GM18526 (cell line): ENCODE results near the gene ELAVL4.

ENCODE experiments used
- POLR2A ChIP-seq: IDR thresholded peaks from 3 replicates; pipeline ENCODE4 v1.6.1; 2011; ENCODE audit not compliant: insufficient read length; ENCODE audit errors: extremely low read depth

The ELAVL4 gene

DNA sequence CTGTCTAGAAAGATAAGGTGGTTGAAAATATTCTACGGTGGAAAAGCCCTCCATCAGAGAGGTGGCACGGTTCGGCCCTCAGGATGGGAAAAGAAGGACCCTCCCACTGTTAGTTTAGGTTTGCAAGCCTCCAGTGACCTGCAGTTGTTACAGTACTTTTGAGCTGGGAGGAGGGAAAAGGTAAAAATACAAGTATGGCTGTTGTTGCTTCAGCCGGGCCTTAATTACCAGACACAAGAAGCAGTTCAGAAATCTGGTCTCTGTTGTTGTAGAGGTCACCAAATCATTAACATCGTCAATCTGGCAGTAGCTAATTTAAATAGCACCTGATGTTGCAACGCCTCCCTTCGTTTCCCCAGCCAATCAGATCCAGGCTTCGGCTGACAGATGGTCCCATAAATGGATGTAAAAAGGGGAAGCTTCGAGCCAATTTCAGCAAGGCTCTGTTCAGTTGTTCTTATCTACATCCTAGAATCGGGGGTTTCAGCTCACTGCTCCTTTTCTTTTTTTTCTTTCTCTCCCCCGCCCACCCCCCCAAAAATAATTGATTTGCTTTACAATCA lies at the start of gene ELAVL4:
ELAVL4 (plus strand) TSS at position 424 of the 563 bp plus-strand sequence. CDS start 270 bp downstream, outside the sequence.
- TF ChIP-seq POLR2A = no peak

DNA sequence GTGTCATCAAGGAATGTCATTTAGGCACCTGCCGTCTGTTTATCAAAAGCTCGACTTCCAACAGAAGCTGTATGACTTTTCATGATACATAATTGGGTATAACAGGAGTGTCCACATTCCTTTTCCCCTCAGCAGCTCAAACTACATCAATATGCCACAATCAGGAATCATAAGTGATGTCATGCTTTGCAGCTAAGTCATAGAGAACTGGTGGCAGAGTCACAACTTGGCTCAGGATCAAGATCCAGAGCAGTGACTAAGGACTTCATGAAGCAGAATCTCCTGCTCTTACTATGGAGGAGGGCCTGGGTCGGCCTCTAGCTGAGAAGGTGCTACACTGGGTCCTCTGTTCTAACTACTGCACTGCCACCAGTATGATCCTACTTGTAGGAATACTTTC lies 48.4 kb upstream of the ELAVL4 start:
- no peak for TF ChIP-seq POLR2A

DNA sequence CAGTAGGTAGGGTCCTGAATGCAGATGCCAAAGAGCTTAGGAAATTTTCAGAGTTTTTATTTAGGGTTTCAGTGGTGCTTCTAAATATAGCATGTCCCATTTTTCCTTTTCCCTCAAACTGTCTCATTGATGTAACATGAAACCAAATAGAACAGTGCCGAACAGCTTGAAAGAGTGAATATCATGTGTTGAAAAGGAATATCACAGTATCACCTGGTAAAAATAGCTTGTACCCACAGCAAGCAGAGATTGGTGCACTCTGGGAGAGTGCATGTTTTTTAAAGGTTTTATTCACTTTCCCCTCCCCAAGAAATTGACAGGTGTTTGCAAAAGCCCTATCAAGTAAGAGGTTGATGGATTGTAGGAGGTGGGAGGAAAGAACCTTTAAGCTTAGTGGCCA lies 41.9 kb upstream of the ELAVL4 start:
- TF ChIP-seq POLR2A = no peak

DNA sequence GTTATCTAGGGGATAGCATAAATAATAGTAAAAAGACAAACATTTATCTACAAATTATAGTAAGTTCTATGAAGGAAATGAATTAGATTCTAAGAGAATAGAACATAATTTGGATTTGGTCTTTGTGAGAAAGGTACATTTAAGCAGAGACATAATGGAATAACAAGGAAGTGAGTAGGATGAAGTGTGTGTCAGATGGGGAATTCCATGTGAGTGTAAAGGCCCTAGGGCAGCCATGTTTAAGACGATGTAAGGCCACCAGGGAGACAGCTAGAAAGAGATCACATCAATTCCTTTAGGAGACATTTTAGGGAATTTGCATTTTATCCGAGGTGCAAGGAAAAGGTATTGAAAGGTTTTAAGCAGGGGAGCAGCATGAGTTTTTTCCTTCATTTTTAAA lies 33.8 kb upstream of the ELAVL4 start:
- no peak for TF ChIP-seq POLR2A

DNA sequence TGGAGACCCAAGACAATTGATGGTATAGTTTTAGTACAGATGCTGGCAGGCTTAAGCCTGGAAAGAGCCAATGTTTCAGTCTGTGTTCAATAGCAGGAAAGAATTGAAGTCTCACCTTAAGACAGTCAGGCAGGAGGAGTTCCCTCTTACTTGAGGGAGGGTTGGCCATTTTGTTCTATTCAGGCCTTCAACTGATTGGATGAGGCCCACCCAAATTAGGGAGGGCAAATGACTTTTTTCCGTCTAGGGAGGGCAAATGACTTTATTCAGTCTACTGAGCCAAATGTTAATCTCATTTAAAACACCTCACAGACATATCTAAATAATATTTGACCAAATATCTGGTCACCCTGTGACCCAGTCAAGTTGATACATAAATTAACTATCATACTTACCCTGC lies 31.4 kb upstream of the ELAVL4 start:
- TF ChIP-seq POLR2A = no peak

DNA sequence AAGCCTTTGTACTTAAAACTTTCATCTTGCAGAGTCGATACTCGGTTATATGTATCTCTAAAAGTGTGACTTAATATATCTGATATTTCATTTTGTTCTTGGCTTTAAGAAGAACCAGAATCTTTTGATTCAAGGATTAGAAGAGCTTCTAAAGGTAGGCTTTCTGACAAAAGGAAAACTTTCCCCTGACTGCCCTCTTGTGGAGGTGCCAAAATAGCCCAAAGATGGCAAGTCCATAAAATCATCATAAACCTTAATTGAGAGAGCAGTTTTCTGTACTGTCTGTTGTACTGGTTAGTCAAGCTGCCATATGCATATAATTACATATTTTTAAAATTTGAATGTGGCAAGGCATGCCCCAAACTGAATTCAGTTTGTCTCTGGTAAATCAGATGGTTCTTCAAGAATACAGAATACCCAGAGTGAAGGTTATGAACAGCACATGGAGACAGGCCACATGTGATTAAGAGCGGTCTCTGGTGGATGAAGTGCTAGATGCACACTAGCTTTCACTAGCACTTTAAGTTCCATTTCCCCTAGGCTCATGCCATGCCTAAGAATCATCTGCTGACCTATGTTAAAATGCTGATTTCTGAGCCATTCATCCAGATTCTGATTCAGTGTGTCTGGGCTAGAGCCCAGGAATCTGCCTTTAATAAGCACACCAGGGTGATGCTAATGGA lies 27.7 kb upstream of the ELAVL4 start:
- TF ChIP-seq POLR2A = no peak

DNA sequence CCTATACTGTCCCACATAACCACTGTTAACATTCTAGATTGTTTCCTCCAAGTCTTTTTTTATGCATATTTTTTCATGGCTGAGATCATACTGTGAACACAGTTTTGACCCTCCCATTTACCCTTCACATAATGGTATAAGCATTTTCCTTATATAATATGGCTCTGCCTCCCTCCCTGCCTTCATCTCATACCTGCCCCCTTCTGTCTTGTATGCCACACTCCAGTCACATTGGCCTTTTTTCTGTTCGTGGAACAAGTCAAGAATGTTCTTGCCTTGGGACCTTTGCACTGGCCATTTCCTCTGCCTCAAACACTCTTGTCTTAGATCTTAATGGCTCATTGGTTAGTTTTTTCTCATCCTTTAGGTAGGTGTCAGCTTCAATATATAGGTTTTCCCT lies 24.3 kb upstream of the ELAVL4 start:
- TF ChIP-seq POLR2A = no peak

DNA sequence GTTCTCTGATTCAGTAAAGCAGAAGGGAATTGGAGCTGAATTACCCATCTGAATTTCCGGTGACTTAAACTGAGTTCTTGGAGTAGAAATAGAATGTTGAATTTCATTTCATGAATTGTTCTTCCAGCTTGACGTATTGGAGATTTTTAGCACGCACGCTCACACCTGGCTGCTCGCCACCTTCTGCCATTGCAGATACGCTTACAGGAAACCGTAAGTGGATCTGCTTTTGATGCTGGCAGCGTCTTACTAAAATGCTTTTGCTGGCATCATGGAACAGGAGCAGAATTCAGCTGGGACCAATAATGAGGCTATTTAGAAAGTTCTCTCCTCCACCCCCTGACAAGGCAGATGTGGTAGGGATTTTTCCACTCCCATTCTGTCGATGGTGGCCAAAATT lies 17.7 kb upstream of the ELAVL4 start:
- TF ChIP-seq POLR2A = no peak

DNA sequence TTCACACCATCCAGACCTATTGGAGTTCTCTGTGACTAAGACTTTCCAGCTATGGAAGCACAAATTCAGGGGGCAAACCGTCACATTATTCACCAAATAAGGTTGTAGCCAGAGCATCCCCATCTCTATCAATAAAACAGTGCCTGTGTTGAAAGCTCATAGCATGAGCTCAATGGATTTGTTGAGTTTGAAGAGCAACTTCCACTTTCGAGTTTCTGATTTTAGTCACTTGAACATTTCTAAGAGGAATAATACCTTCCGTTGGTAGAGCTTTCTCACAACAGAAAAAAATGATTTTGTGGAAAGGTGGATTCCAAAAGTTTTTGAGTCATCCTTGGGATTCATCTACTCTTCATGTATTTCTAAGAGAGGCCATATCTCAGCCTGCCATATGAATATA lies 13.0 kb upstream of the ELAVL4 start:
- TF ChIP-seq POLR2A = no peak

DNA sequence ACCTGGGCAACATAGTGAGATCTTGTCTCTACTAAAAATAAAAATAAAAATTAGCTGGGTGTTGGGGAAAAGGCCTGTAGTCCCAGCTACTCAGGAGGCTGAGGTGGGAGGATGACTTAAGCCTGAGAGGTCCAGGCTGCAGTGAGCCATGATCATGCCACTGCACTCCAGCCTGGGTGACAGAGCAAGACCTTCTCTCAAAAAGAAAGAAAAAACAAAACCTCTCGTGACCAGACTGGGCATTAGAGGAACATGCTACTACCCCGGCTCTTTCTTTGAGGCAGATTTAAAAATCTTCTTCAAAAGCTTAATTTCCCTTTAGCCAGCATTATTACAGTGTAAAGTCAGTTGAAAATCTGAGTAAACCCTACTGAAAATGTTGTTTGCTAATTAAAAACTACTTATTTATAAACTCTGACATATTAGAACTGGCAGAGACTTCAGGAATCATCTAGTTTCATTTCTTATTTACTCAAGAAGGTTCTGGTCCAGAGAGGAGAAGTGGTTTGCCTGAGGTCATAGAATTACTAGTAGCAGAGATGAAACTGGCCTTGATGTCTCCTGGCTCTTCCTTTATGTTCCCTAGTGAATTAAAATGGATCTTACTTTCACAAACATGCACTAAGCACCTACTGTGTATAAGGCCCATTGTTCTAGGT lies 11.6 kb upstream of the ELAVL4 start:
- TF ChIP-seq POLR2A = no peak

DNA sequence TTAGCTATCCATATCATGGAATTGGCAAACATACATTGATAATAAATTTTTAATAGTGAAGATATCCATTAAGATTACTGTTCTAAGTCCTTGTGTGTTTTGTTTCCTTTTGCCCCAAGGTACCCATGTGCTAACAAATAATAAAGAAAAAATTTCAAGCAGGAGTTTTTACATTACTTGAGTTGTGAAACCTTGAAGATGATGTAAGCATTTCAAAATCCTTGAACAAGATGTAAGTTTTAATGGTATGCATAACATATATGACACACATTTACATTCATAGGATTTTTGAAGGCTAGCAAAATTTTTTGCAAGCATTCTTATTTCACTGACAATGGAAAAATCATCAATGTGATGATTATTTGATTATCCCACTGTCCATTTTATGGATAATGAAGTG lies 10.9 kb upstream of the ELAVL4 start:
- TF ChIP-seq POLR2A = no peak

DNA sequence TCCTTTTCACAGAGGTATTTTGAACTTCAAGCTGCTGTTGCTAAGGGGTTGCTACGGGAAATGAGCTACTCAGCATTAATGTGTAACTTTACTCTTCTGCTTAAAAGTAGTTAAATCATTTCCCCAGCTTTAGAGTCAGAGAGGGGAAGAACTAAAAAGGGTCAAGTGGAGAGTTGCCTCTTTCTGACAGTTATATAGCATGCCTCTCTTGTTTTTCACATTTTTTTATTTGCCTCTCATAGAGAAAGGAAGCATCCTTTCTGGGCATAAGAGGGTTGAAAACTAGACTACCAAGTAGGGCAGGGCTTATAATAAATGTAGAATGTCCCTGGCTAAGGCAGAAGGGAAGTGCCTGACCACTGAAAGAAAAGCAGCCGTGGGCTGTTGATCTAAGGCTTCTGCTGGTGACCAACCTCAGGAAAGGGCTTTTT lies 10.1 kb upstream of the ELAVL4 start:
- TF ChIP-seq POLR2A = no peak

DNA sequence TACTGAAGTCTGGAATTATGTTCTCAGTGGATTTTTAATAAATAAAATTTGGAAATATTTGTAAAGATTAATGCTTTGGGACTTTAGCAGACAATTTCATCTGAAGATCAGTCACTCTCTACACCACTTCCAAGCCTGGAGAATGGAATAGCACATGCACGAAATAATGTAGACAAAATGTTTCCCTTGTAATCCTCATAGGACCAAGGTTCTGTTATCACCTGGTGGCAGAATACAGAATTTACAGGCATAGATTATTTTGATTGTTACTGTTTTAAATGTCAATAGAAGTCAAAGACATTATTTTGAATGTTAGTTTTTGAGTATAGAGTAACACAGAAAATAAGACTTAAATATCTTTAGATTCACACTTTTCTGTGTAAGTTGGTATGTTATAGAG lies 9.1 kb upstream of the ELAVL4 start:
- no peak for TF ChIP-seq POLR2A

DNA sequence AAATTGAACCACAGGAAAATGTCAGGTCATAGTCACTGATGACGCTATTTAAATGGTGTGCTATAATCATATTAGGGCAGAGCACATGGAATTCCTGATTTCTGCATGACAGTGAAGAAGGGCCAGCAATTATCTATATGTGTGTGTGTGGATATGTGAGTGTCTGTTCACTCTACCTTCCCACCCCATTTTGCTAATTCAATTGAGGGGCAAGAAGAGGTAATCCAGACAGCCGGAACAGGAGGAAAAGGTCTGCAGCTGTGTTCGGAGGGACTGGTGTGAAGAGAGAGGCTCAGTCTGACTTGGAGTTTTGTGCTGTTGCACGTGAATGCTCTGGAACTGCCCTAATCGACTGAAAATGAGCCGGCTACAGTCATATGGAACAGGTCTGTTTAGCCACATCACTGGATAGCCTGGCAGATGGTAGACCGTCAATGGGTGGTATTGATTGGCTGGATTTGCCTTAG lies 5.1 kb upstream of the ELAVL4 start:
- no peak for TF ChIP-seq POLR2A

DNA sequence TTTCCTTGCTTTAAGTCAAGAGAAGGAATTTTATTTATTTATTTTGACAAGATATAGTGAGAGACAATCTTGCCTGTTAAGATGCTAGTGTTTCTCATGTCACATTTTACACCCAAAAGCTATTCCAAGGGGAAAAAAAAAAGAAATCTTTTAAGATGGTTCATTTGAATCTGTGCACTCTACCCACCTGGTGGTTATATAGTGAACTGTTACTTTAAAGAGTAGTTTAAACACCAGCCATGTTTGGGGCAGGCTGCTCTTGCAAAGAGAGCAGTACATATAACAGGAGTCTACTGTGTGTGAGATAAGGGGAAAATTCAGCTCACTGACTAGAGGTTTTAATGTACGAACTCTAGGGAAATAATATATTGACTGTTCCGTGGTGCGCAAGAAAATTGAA lies 3.3 kb upstream of the ELAVL4 start:
- no peak for TF ChIP-seq POLR2A

DNA sequence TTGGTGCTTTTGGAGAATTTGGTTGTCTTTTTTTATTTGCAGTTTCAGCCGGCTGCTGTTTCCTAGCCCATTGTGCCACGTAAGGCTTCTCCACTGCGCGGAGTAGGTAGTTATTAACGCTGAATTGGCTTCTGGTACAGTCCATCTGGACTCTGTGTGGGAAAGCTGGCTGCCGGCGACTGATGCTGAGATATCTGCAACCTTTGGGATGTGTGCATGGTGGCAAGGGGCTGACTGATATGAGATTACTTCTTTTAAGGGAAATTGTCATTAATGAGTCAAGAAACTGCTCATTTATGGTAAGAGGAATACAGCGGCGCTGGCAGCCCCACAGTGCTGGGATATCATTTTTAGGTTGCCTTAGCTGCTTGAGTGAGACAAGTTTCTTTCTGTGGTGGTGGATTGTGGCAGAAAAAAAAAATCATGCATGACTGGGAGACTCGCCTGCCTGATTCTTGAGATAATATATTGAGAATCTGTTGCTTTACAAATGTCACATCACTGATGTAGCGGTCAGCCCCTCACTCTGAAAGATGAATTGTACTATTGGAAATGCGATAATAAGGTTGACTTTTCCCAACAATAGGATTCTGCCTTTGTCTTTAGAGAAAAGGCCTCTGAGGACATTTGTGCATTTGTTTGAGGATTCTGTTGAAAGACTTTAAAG lies 2.5 kb upstream of the ELAVL4 start:
- TF ChIP-seq POLR2A = no peak
